A549 (cell line): ENCODE measurements around the gene ROR1. TPM values are rescaled to one million over a fixed set of nuclear protein-coding genes. Genes with fewer than 3 reads are reported as not detected.

Experiments
- ATAC-seq, 2 experiments: fragments of 200-7000 bp in 1 of 2; fragments of >200 bp in 1 of 2; cut with Nextera tagmentation in 1 of 2; cut with Tn5 transposase in 1 of 2; 3 replicates each; pipeline versions ENCODE4 v1.8.0 to v1.9.1; 2018 to 2020; ENCODE audit warnings: mild to moderate bottlenecking in 1 of 2, moderate library complexity in 1 of 2
- CTCF ChIA-PET: fragments of 300-600 bp; sonication (Branson Sonifier 250); formaldehyde crosslinking; extraction: SDS; loops from one replicate; lab custom pipeline; 2021; ENCODE audit warnings: antibody characterized with exemption, inconsistent platforms; lab: Yijun Ruan, JAX
- POLR2A ChIA-PET: fragments of 350-600 bp; formaldehyde crosslinking; extraction: SDS; loops from one replicate; lab custom pipeline; 2021; ENCODE audit warnings: antibody characterized with exemption, inconsistent platforms; lab: Yijun Ruan, JAX
- DNase-seq, 2 experiments: peaks; one replicate each; pipeline versions ENCODE4 v3.0.0 to v3.0.0-alpha.2; 2011 to 2016; ENCODE audit warnings: low read depth in 1 of 2, low spot score in 1 of 2
- FAIRE-seq: peaks from 2 replicates; lab custom pipeline; 2011; peaks lifted over from hg19 to GRCh38; lab: Jason Lieb, UNC
- H3K27ac ChIP-seq, 2 experiments: fragments of >200 bp; sonication (Bioruptor Twin); formaldehyde crosslinking; 3 replicates each; pipeline ENCODE4 v1.5.1; 2016 to 2017
- H3K4me1 ChIP-seq: fragments of >200 bp; sonication (Bioruptor Twin); formaldehyde crosslinking; 3 replicates; pipeline ENCODE4 v1.6.1; 2016
- H3K4me2 ChIP-seq: fragments of >200 bp; sonication (Bioruptor Twin); formaldehyde crosslinking; 3 replicates; pipeline ENCODE4 v1.6.1; 2016
- H3K4me3 ChIP-seq: fragments of >200 bp; sonication (Bioruptor Twin); formaldehyde crosslinking; 3 replicates; pipeline ENCODE4 v1.5.1; 2016
- H3K9me3 ChIP-seq: fragments of >200 bp; sonication (Bioruptor Twin); formaldehyde crosslinking; 3 replicates; pipeline ENCODE4 v1.6.1; 2016
- BCL3 ChIP-seq: fragments of >200 bp; sonication (Bioruptor Twin); formaldehyde crosslinking; IDR thresholded peaks from 3 replicates; pipeline ENCODE4 v1.6.1; 2016
- CBX2 ChIP-seq: fragments of 200-600 bp; sonication (generic); IDR thresholded peaks from 2 replicates; pipeline ENCODE4 v1.6.1; 2016; ENCODE audit warnings: low read depth, mild to moderate bottlenecking, borderline replicate concordance
- CHD4 ChIP-seq: fragments of 200-600 bp; sonication (generic); IDR thresholded peaks from 2 replicates; pipeline ENCODE4 v1.6.1; 2016; ENCODE audit warnings: antibody characterized with exemption, mild to moderate bottlenecking, borderline replicate concordance
- EHMT2 ChIP-seq: fragments of 200-600 bp; sonication (generic); IDR thresholded peaks from 2 replicates; pipeline ENCODE4 v1.6.1; 2016; ENCODE audit warnings: antibody characterized with exemption, low read depth, mild to moderate bottlenecking, moderate library complexity
- FOXS1 ChIP-seq: fragments of 250-450 bp; sonication (Bioruptor Pico); IDR thresholded peaks from 2 replicates; pipeline ENCODE4 v1.5.0; 2020; ENCODE audit warnings: mild to moderate bottlenecking, moderate library complexity
- GATA3 ChIP-seq: IDR thresholded peaks from 2 replicates; pipeline ENCODE4 v1.6.1; 2012; ENCODE audit warnings: borderline replicate concordance
- HOXA7 ChIP-seq: fragments of 250-450 bp; sonication (Bioruptor Pico); IDR thresholded peaks from 2 replicates; pipeline ENCODE4 v1.5.0; 2020; ENCODE audit warnings: mild to moderate bottlenecking, moderate library complexity
- HOXB5 ChIP-seq: fragments of 250-450 bp; sonication (Bioruptor Pico); IDR thresholded peaks from 2 replicates; pipeline ENCODE4 v1.5.0; 2020; ENCODE audit warnings: mild to moderate bottlenecking, moderate library complexity
- JUNB ChIP-seq: fragments of >200 bp; sonication (Bioruptor Twin); formaldehyde crosslinking; IDR thresholded peaks from 2 replicates; pipeline ENCODE4 v1.6.1; 2016
- KDM5A ChIP-seq: fragments of 200-600 bp; sonication (generic); IDR thresholded peaks from 2 replicates; pipeline ENCODE4 v1.6.1; 2016; ENCODE audit warnings: antibody characterized with exemption, mild to moderate bottlenecking
- MAZ ChIP-seq: fragments of 150-350 bp; IDR thresholded peaks from 2 replicates; pipeline ENCODE4 v1.6.1; 2014; ENCODE audit warnings: antibody characterized with exemption, low read depth, low read length, borderline replicate concordance
- NR3C1 ChIP-seq: fragments of >200 bp; sonication (Bioruptor Twin); formaldehyde crosslinking; IDR thresholded peaks from 3 replicates; pipeline ENCODE4 v1.6.1; 2017
- PBX3 ChIP-seq: IDR thresholded peaks from 2 replicates; pipeline ENCODE4 v1.6.1; 2012
- RAD21 ChIP-seq, 2 experiments: fragments of >200 bp in 1 of 2; sonication (Bioruptor Twin) in 1 of 2; formaldehyde crosslinking in 1 of 2; IDR thresholded peaks in 1 of 2; conservative IDR thresholded peaks in 1 of 2; 2 replicates in 1 of 2; 3 replicates in 1 of 2; pipeline ENCODE4 v1.6.1; 2012 to 2018; ENCODE audit warnings: inconsistent platforms in 1 of 2
- RCOR1 ChIP-seq: fragments of 150-350 bp; IDR thresholded peaks from 2 replicates; pipeline ENCODE4 v1.6.1; 2014; ENCODE audit warnings: antibody characterized with exemption, low read length, low read depth
- TFCP2L1 ChIP-seq: fragments of 250-450 bp; sonication (Bioruptor Pico); IDR thresholded peaks from 2 replicates; pipeline ENCODE4 v1.5.0; 2021; ENCODE audit warnings: mild to moderate bottlenecking
- ZC3H11A ChIP-seq: fragments of 450-650 bp; IDR thresholded peaks from 2 replicates; pipeline ENCODE4 v1.6.1; 2014; ENCODE audit warnings: antibody characterized with exemption, mild to moderate bottlenecking
- ZSCAN20 ChIP-seq: fragments of 250-450 bp; sonication (Bioruptor Pico); IDR thresholded peaks from 2 replicates; pipeline ENCODE4 v1.8.0; 2022; ENCODE audit warnings: mild to moderate bottlenecking, moderate library complexity
- WGBS: methylation state at CpG from one replicate; pipeline ENCODE4 v1.1.6; 2017; ENCODE audit errors: missing lambda C conversion rate; 5-methylcytosine and 5-hydroxymethylcytosine counted together
- polyA plus RNA-seq, 4 experiments: library from polyadenylated mRNA; depleted of rRNA in 3 of 4; stranded (reverse); fragments of >200 nt; fragmentation: RNase III in 1 of 4; extraction: RNeasy Plus Mini Kit Qiagen cat#74134 plus additional on column Dnase treatment in 1 of 4; gene quantifications; 2 replicates in 3 of 4; 3 replicates in 1 of 4; pipeline ENCODE4 v1.2.3, GENCODE V29; 2011 to 2017
- TF ChIP-seq, protein P1 (sequence below): IDR thresholded peaks from 2 replicates; pipeline ENCODE4 v1.6.1; 2012

ROR1 gene
- polyA plus RNA-seq, 2 of the 4 experiments (the other 2 are of a cell fraction), result 6.5 to 19.0 TPM

DNA sequence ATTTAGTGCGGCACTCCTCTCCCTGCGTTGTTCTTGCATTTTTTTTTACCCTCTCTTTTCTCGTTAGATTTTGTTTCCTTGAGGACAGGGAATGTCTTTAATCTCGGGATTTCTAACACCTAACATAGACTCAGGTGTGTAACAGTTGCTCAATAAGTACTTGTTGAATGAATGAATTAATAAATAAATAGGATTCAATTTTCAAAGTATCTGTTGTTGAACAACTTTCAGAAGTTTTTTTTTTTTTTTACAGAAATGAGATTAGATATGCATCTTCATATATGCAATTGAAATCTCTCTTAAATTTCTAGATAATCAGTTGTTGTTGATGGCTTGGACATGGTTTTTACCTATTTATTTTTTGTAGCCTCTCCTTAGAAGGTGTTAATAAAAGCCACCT is 83.1 kb downstream of the ROR1 start:
- FAIRE-seq (no peak), ATAC-seq (no peak)
- H3K27ac ChIP-seq, result no peak overlapping the region
- WGBS, result 92% methylated on average over 4 of the region's 4 CpGs
- POLR2A ChIA-PET, result no interaction called here
- H3K4me3 ChIP-seq, result no peak overlapping the region
- H3K4me1 ChIP-seq, result peaks cover 8% of the 10 kb centered on the region; the same call in 1 of the 3 replicates
- no peak for TF ChIP-seq JUNB
- TF ChIP-seq NR3C1, result no peak
- TF ChIP-seq KDM5A, result no peak
- TF ChIP-seq, protein P1, sequence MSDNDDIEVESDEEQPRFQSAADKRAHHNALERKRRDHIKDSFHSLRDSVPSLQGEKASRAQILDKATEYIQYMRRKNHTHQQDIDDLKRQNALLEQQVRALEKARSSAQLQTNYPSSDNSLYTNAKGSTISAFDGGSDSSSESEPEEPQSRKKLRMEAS, result no peak
- no peak for TF ChIP-seq PBX3
- TF ChIP-seq, all 56 proteins: peak for 0
- DNase-seq, result no peak
- CTCF ChIA-PET, result no interaction called here
- H3K9me3 ChIP-seq, result no peaks in the 10 kb centered on the region
- no peak overlapping the region for H3K4me2 ChIP-seq

- H3K4me1 ChIP-seq, result peaks cover 8% of the 10 kb centered on the region; the same call in 1 of the 3 replicates
- TF ChIP-seq BCL3 (no peak), FOXS1 (no peak), HOXB5 (no peak), TFCP2L1 (CRISPR knock-in tag) (no peak), CHD4 (no peak), RCOR1 (no peak), ZC3H11A (no peak), MAZ (no peak), GATA3 (no peak), RAD21 (conservative IDR thresholded peaks at IDR 0.05 in 1 of 2, IDR thresholded peaks at IDR 0.05 in 1 of 2) (no peak), EHMT2 (no peak), CBX2 (no peak)
- CTCF ChIA-PET, result no interaction called here
- no peak overlapping the region for H3K4me2 ChIP-seq
- POLR2A ChIA-PET, result no interaction called here
- ATAC-seq, result no peak
- H3K9me3 ChIP-seq, result no peaks in the 10 kb centered on the region
- DNase-seq, result no peak
- whole genome bisulfite sequencing, result 72% methylated on average over 2 of the region's 2 CpGs
- FAIRE-seq, result no peak
- H3K27ac ChIP-seq, result no peak overlapping the region
- no peak overlapping the region for H3K4me3 ChIP-seq
These were observed 83.7 kb downstream of the ROR1 start for GRCh38 chr1:63857478-63857877.

GRCh38 chr1:63858153-63858552 is 84.3 kb downstream of the ROR1 start:
- TF ChIP-seq HOXA7 (CRISPR knock-in tag) (no peak), ZSCAN20 (CRISPR knock-in tag) (no peak), FOXS1 (no peak)
- CTCF ChIA-PET, result no interaction called here
- FAIRE-seq (no peak), DNase-seq (no peak), ATAC-seq (no peak)
- H3K4me1 ChIP-seq, result peaks cover 8% of the 10 kb centered on the region; the same call in 1 of the 3 replicates
- H3K4me3 ChIP-seq, result no peak overlapping the region
- H3K9me3 ChIP-seq, result no peaks in the 10 kb centered on the region
- POLR2A ChIA-PET, result no interaction called here
- H3K4me2 ChIP-seq, result no peak overlapping the region
- no peak overlapping the region for H3K27ac ChIP-seq
